Endometrium (tissue), 2 donors: ENCODE data around the gene U2AF1L4.
A peak's percentile ranks its signal among the peaks of the same experiment; 100 is the strongest.

Experiments used
- FAIRE-seq: peaks from 2 replicates; lab custom pipeline; 2012; peaks lifted over from hg19 to GRCh38; lab: Jason Lieb, UNC
- donor health status: control.
- donor health status: control.

The U2AF1L4 gene

DNA sequence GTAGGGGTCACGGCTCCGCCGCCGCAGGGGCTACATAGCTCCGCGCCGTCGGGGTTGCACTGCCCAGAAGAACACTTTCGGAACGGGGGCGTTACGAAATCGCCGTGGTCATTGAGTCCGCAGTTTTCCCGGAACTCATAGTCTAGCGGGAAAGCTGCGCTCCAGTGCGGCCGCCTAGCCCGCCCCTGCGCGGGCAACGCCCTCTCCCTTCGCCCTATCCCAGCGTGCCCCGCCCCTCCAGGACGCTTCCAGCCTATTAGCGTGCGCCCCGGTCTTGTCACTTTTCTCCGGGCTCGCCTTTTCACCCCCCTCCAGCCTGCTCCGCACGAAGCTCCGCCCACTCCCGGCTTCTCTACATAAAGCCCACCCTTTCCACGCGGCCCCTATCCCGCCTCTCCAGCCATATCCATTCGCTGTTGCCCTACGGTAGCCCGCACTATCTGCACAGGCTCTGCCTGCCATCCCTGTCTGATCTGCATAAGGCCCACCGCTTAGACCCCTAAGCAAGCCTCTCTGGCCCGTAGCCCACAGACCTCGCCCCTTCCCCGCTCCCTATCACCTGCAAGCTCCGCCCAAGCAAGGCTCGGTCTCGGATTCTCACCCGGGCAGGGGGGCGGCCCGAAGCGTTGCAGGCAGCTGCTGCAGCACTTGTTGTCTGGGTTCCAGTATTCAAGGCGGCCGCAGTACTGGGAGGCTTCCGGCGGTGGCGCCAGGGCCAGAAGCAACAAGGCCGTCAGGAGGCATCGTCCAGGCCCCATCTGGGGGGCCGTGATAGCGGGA, 4.6 kb downstream of the U2AF1L4 start:
- peak; percentile 64 for FAIRE-seq

DNA sequence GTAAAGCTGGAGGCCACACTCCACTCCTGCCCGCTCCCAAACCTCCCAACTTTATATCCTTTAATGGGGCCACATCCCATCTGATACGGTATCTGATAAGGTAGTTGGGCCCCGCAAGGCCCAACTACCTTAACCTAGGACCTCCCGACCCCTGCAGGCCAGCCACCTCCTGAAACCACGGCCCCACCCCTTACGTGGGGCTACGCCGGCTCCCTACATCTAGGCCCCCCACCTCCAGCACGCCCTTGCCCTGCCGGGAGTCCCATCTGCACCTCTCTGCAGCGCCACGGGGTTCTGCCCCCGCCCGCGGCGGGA, 5.2 kb downstream of the U2AF1L4 start:
- no peak for FAIRE-seq

- FAIRE-seq = no peak
These were observed 5.7 kb downstream of the U2AF1L4 start for GRCh38 chr19:35739275-35740107.

DNA sequence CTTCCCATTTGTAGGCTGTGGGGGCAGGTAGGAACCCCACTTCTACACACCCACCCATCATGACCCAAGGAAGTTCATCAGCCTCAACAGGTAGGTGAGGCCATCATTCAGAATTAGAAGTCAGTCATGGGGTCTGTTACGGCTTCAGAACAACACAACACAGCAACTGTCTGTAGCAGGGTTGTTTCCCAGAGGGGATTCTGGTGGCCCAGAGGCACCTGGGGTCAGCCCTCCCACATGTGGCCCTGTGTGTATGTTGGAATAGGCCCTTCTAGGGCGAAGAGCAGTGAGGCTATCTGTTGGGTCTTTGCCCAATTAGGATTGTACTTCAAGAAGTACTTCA, 6.4 kb downstream of the U2AF1L4 start:
- FAIRE-seq = no peak

DNA sequence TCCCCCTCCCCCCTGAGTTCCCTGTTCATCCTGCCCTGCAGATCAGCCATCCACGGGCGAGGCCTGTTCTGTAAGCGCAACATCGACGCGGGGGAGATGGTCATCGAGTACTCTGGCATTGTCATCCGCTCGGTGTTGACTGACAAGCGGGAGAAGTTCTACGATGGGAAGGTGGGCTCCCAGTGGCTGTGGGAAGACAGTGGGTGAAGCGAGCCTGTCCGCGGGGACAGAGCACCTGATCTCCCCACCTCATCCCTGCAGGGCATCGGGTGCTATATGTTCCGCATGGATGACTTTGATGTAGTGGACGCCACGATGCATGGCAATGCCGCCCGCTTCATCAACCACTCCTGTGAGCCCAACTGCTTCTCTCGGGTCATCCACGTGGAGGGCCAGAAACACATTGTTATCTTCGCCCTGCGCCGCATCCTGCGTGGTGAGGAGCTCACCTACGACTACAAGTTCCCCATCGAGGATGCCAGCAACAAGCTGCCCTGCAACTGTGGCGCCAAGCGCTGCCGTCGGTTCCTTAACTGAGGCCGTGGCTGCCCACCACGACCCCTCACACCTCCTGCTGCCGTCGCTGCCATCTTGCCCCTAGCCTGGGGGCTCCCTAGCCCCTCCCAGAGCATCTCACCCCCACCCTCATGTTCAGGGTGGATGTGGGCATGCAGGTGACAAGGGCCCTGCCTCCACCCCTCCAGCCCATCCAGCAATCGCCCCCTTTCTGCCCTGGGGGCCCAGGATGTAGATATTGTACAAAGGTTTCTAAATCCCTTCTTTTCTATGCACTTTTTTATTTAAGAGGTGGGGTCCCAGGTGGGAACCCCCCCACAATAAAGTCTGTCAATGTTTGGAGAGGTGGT, 7.0 kb downstream of the U2AF1L4 start:
- no peak for FAIRE-seq

GRCh38 chr19:35736913-35737886, 8.0 kb downstream of the U2AF1L4 start:
- FAIRE-seq = no peak

- FAIRE-seq = no peak
These were observed 10.3 kb downstream of the U2AF1L4 start for GRCh38 chr19:35734889-35735288.

DNA sequence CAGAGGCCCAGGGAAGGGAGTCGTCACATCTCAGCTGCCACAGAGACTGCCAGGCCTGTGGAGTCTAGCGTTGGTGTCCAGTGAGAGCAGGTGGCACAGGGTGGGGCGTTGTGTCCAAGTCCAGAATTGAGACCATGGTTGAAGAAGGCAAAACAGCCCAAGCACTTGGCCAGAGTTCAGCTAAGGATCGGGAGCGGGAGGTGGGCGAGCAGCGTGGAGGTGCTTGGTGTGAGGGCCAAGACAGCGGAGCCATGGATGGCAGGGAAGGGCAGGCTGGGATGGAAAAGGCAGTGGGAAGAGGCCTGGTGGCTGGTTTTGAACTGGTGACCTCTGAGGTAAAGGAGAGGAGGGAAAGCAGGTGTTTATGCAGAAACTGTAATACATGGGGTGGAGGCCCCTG, 10.9 kb downstream of the U2AF1L4 start:
- no peak for FAIRE-seq

DNA sequence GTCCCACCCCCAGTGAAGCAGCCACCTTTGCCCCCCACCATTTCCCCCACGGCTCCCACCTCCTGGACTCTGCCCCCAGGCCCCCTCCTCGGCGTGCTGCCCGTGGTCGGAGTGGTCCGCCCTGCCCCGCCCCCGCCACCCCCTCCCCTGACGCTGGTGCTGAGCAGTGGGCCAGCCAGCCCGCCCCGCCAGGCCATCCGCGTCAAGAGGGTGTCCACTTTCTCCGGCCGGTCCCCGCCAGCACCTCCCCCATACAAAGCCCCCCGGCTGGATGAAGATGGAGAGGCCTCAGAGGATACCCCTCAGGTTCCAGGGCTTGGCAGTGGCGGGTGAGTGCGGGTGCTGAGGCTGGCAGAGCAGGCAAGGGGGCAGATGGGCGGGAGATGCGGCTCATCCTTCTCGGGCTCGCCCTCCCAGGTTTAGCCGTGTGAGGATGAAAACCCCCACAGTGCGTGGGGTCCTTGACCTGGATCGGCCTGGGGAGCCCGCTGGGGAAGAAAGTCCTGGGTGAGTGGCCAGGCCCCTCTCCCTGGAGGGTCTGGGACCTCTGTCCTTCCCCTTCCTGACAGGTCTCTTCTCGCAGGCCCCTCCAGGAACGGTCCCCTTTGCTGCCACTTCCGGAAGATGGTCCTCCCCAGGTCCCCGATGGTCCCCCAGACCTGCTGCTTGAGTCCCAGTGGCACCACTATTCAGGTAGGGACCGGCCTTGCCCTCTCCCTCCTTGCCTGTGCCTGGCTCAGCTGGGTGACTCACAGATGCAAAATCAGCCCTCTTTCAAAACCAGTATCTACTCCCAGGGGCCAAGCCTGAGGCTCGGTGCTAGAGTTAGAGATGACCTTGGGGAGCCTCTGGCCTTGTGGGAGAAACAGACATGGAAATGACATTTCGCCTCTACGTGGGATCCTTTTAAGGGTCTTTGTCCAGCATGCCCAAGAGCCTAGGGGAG, 11.8 kb downstream of the U2AF1L4 start:
- FAIRE-seq = no peak

- FAIRE-seq = no peak
These were observed 12.6 kb downstream of the U2AF1L4 start for GRCh38 chr19:35732540-35733179.

GRCh38 chr19:35731779-35732405, 13.3 kb downstream of the U2AF1L4 start:
- FAIRE-seq = no peak

GRCh38 chr19:35731353-35731752, 13.9 kb downstream of the U2AF1L4 start:
- FAIRE-seq = no peak

DNA sequence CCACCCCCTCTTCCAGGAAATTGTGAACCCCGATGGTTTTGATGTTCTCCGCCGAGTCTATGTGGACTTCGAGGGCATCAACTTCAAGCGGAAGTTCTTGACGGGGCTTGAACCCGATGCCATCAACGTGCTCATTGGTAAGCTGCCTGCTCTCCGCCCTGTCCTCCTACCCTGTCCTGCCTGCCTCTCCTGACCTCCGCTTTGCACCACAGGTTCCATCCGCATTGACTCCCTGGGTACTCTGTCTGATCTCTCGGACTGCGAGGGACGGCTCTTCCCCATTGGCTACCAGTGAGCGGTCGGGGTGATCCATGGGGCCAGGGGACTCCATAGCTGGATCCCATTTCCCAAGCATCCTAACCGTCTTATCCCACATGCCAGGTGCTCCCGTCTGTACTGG, 14.9 kb downstream of the U2AF1L4 start:
- no peak for FAIRE-seq

DNA sequence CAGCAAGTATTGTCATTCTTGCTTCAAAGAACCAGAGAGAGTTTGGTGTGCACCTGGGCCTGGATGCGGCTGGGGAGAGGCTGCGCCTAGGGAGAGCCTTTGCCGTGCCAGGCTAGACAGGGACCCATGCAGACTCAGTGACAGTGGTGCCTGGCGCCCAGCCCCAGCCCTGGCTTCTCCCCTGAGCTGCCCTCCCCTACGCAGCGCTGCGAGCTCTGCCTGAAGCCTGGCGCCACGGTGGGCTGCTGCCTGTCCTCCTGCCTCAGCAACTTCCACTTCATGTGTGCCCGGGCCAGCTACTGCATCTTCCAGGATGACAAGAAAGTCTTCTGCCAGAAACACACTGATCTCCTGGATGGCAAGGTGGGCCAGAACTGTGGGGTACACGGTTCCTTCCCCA, 15.5 kb downstream of the U2AF1L4 start:
- FAIRE-seq = no peak

GRCh38 chr19:35729021-35729420, 16.2 kb downstream of the U2AF1L4 start:
- no peak for FAIRE-seq

DNA sequence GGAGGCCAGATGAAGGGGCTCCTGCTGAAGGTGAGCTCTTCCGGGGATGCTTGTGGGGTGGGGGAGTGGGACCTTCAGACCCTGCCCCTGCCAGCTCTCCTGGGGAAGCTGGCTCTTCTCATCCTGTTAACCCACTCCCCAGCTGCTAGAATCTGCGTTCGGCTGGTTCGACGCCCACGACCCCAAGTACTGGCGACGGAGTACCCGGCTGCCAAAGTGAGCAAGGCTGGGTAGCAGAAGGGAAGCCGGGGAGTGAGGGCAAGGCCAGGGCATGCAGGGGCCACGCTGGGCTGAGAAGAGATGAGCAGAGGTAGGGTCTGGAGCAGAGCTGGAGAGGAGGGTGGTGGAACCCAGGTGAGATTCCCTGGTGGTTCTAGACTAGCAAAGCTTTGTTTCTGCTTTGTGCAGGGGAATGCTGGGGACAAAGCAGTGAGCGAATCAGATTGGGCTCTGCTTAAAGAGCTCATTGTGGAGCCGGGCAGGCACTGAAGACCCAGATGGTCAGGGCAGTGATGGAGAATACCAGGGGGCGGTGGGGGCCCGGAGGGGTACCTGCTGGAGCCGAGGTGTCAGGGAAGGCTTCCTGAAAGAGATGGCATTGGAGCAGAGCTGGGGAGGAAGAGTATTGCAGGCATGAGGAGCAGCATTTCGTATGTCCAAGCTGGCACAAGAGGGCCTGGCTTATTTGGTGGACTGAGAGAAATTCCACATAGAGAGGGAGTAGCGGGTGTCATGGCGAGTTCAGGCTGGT, 17.1 kb downstream of the U2AF1L4 start:
- FAIRE-seq = no peak

DNA sequence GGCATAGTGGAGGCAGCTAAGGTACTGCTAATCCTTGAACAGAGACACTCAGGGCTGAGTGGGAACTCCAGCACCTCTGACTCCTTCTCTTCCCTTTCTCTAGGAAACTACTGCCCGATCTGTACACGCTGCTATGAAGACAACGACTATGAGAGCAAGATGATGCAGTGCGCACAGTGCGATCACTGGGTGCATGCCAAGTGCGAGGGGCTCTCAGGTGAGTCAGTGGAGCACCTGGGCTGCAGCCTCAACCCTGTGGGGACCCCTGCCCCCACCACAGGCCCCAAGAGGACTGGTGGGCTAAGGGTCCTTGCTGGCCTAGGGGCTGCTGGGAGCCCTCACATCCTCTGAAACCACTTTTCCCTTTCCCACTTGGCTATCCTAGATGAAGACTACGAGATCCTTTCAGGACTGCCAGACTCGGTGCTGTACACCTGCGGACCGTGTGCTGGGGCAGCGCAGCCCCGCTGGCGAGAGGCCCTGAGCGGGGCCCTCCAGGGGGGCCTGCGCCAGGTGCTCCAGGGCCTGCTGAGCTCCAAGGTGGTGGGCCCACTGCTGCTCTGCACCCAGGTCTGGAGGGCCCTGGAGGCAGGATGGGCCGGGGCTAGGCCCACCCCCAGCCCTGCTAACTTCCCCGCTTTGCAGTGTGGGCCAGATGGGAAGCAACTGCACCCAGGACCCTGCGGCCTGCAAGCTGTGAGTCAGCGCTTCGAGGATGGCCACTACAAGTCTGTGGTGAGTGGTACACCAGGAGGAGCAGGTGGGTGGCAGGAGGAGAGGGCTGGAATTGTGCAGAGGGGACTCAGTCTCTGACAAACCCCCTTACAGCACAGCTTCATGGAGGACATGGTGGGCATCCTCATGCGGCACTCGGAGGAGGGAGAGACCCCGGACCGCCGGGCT, 17.9 kb downstream of the U2AF1L4 start:
- no peak for FAIRE-seq
